Mesodermal cell (in vitro differentiated cells): ENCODE data around the gene CGB8.

ENCODE experiments used
- H3K27ac ChIP-seq: 2 replicates; pipeline ENCODE4 v1.7.0; 2013; ENCODE audit warnings: mild to moderate bottlenecking, low read depth, low read length, moderate library complexity; ENCODE audit not compliant: severe bottlenecking
- H3K36me3 ChIP-seq: 2 replicates; pipeline ENCODE4 v1.7.1; 2013; ENCODE audit warnings: mild to moderate bottlenecking, low read length, moderate library complexity; ENCODE audit not compliant: control insufficient read depth, insufficient read depth
- H3K4me1 ChIP-seq: one replicate; pipeline ENCODE4 v1.7.1; 2013; ENCODE audit warnings: mild to moderate bottlenecking, low read length; ENCODE audit not compliant: insufficient read depth, control insufficient read depth, poor library complexity, severe bottlenecking
- H3K4me3 ChIP-seq: 2 replicates; pipeline ENCODE4 v1.7.0; 2013; ENCODE audit warnings: low read length, control low read depth, mild to moderate bottlenecking; ENCODE audit not compliant: insufficient read depth, poor library complexity, severe bottlenecking; ENCODE audit errors: extremely low read depth
- H3K9me3 ChIP-seq: 2 replicates; pipeline ENCODE4 v1.7.1; 2013; ENCODE audit warnings: mild to moderate bottlenecking, low read length, moderate library complexity; ENCODE audit not compliant: control insufficient read depth
- WGBS, 2 experiments: methylation state at CpG; one replicate each; pipeline ENCODE4 v1.1.5; 2013; ENCODE audit warnings: missing lambda C conversion rate in 2 of 2; ENCODE audit not compliant: insufficient coverage in 2 of 2; 5-methylcytosine and 5-hydroxymethylcytosine counted together

The CGB8 gene

DNA sequence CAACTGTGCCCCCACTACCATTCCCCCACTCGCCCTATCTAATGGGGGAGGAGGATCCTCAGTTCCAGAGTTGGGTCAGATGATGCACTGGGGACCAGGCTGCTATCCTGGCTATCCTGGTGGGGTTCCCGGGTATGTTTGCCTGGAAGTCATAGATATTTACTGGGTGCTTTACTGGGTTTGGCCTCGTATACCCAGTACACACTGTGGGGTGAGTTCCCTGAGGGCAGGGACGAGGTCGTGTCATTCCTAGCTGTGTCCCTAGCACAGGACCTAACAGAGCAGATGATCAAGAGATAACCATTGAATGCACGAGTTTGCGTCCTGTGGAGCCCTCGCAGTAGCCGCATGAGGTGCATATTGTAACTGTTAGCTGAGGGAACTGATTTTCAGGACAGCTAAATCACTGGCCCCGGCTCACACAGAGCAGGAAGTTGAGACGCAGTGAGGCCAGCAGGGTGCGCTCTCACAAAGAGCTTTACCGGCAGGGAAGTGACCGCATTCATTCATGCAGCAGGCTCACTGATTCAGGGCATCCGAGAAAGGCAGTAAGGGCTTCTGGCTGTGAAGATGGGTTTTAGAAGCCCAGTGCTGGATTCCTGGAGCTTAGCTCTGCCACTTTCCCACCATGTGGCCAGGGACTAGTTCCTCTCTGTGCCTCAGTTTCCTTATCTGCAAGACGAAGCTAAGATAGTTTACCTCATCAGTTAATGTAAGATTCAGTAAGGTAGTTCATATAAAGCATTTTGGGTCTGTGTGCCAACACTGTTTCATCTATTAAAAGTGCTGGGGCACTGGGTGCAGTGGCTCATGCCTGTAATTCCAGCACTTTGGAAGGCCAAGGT is 49.2 kb downstream of the CGB8 start:
- Histone ChIP-seq H3K27ac (no peak overlapping the region), H3K9me3 (no peaks in the 10 kb centered on the region), H3K4me3 (no peak overlapping the region), H3K36me3 (peaks cover 48% of the 10 kb centered on the region), H3K4me1 (peaks cover 3% of the 10 kb centered on the region)
- 45 to 49% methylated on average over 13 of the region's 16 CpGs for WGBS, 2 experiments

DNA sequence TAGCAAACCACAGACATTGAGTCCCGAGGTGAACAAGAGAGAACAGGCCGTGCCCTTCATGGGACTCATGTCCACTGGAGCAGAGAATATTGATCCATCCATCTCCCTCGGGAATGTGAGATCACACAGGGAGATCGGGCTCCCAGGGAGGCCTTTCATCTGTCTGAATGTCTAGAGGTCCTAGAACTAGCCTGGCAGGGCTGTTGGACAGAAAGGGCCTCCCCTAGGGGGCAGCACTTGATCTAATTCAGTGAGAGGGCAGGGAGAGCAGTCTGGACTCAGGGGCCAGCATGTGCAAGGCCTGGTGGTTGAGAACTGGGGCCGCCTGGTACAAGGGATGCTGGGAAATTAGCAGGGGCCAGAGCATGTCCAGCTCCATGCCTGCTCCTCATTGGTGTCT is 50.9 kb downstream of the CGB8 start:
- Histone ChIP-seq H3K36me3 (peaks cover 31% of the 10 kb centered on the region), H3K4me1 (peaks cover 7% of the 10 kb centered on the region), H3K9me3 (no peaks in the 10 kb centered on the region), H3K27ac (no peak overlapping the region), H3K4me3 (no peak overlapping the region)
- WGBS, 2 experiments: 80 to 88% methylated on average over 4 to 5 of the region's 5 CpGs
